ENCODE measurements around the gene NBL1.

Gene NBL1, protein sequence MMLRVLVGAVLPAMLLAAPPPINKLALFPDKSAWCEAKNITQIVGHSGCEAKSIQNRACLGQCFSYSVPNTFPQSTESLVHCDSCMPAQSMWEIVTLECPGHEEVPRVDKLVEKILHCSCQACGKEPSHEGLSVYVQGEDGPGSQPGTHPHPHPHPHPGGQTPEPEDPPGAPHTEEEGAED
- 10.4 to 23.6 (median 17.1) reads per million in 3 experiments for total RNA-seq

- DNase-seq, result peak; percentile 74
Measured at GRCh38 chr1:19643602-19644394, at the start of gene NBL1. Gene NBL1, plus strand, starts transcription at chr1:19644311. Its CDS starts 10,720 bp downstream, at chr1:19655031.

- no peak for DNase-seq
Measured at GRCh38 chr1:19596065-19596713, 47.9 kb upstream of the NBL1 start.

DNA sequence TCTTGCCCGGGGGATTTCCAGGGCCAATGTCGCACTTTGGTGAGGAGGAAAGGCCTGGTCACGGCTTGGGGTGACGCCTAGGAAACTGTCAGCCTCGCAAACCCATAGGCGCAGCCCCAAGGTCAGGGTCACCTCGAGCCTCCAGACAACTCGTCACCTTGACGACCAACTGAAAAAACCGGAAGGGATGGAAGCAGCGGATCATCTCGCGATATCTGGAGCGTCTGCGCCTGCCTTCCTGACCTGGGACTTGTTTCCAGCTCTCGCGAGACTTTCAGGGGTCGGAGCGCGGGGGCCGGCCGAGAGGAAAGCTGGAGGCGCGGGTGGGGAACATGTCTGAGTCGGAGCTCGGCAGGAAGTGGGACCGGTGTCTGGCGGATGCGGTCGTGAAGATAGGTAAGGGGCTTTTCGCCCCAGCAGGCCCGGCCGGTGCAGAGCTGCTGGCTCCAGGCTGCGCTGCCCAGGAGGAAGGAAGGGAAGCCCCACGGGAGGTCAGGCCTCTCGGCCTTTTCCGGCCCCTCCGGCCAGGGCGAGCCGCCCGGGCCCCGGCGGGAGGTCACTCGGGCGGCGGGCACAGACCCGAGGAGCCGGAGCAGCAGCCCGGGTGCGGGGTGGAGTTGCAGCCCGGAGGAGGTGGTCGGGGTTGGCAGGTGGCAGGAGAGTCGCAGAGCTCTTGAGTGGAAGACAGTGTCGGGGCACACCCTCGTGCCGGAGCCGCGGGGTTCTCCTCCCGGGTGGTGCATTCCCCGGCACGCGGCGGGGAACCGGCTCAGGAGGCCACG is 47.2 kb upstream of the NBL1 start:
- DNase-seq, result peak; percentile 98

GRCh38 chr1:19597496-19598309 is 46.4 kb upstream of the NBL1 start:
- DNase-seq, result peak; percentile 80

DNA sequence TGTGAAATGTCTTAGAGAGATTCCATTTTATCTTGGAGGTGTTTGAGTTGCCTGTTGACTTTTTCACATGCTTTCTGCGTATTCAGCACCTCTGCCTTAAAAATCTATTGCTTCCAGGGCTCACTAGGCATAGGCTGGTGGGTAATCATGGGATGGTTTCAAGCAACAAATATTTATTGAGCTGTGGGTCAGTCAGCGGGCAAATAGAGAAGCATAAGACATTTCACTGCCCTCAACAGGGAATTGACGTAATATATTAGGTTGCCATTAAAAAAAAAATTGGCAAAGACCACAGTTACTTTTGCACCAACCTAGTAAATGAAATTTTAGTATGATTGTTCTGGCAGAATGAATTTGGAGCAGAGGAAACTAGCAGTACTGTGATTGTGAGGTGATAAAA is 44.3 kb upstream of the NBL1 start:
- no peak for DNase-seq

- no peak for DNase-seq
Measured at GRCh38 chr1:19602486-19602885, 41.6 kb upstream of the NBL1 start.

GRCh38 chr1:19605967-19606366 is 38.1 kb upstream of the NBL1 start:
- DNase-seq, result no peak

- peak; percentile 82 for DNase-seq
Measured at GRCh38 chr1:19606817-19607642, 37.1 kb upstream of the NBL1 start.

DNA sequence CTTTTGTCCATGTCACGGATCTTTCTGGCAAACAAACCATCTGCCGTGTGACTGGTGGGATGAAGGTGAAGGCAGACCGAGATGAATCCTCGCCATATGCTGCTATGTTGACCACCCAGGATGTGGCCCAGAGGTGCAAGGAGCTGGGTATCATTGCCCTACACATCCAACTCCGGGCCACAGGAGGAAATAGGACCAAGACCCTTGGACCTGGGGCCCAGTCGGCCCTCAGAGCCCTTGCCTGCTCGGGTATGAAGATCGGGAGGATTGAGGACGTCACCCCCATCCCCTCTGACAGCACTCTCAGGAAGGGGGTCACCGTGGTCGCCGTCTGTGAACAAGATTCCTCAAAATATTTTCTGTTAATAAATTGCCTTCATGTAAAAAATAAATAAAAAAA is 35.9 kb upstream of the NBL1 start:
- no peak for DNase-seq

GRCh38 chr1:19610282-19610981 is 33.7 kb upstream of the NBL1 start:
- no peak for DNase-seq

DNA sequence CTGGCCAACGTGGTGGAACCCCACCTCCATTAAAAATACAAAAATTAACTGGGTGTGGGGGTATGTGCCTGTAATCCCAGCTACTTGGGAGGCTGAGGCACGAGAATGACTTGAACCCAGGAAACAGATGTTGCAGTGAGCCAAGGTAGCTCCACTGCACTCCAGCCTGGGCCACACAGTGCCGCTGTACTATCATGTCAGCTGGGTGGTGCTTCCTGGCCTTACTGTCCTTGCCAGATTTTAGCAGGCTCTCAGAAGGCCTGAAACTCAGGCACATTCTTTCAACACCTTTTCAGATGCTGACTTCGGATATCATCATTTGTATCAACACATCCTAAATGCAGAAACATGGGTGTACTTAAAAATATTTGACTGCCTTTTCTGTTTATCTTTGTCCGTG is 31.6 kb upstream of the NBL1 start:
- DNase-seq, result no peak

GRCh38 chr1:19613171-19613703 is 30.9 kb upstream of the NBL1 start:
- DNase-seq, result no peak

DNA sequence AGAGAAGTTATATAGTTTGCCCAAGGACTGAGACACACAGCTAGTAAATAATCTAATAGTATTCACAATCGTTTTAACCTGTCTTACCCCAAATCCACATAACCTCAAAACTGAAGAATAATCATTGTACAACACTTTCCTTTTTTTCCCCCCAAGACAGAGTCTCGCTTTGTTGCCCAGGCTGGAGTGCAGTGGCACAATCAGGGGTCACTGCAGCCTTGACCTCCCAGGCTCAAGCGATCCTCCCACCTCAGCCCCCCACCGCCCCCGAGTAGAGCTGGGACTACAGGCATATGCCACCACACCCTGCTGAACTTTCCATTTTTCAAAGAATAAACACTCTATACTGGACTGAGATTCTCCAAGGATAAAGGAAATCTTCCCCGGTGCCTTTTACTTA is 28.7 kb upstream of the NBL1 start:
- DNase-seq, result no peak

GRCh38 chr1:19616489-19616888 is 27.6 kb upstream of the NBL1 start:
- no peak for DNase-seq

GRCh38 chr1:19617376-19617775 is 26.7 kb upstream of the NBL1 start:
- no peak for DNase-seq

DNA sequence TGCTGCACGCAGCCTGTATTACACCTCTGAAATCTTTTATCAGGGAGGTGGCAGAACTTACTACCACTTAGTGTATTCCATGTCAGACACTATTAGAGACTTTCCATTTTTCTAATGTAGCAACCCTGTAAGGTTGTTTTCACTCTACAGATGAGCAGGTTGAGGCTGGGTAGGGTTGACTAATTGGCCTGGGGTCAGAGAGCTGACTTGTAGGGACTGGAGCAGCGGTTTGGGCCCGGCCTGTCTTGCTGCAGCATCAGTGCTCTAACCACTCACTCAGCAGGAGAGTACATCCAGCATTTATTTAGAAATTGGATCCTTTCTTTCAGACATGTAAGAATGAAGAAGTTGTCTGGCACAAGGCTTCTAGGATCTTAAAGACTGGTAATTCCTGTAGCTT is 25.7 kb upstream of the NBL1 start:
- DNase-seq, result no peak

DNA sequence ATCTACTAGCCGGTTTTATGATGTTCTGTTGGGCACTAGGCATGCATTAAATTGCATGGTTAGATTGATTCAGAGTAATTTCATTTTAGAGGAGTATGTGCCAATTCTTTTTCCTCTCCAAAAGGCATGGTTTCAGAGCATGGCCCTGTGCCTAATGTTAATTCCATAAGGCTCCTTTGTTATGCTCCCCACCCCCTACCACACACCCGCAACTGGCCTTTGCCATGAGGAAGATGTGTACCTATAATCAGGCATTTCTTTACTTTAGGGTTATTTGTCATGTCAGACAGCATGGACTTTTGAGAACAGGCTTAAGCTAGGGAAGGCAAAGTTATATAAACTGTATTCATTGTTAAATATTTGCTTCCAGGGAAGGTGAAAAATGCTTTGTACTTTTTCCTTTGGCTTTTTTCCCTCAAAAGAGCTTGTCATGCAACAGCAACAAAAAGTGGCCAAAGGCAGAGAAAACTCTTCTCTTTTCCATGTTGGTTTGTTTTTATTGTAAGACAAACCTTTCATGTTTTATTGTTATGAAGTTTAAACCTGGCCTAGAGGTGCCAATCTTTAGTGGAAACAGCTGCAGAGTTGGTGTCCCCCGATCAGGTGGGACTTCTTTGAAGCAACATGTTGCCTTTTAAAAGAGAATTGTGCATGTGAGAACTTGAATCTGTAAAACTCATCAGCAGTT is 24.3 kb upstream of the NBL1 start:
- DNase-seq, result no peak

DNA sequence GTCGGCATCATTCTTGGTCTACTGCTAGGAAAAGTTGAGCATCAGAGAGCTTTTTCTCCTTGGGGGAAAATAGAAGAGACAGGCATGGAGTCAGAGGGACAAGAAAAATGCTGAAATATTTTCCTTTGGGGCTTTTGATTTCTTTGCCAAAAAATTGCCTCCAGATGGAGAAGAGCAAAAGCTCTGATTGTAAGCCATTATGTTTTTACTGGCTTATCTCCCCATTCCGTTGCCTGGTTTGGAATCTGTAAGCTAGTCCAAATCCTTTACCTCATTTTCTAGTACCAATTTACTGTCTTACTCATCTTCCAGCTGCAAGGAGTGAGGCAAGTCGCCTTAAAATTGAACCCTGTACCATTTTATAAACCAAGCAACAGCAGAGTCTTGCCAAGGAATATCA is 23.3 kb upstream of the NBL1 start:
- no peak for DNase-seq

DNA sequence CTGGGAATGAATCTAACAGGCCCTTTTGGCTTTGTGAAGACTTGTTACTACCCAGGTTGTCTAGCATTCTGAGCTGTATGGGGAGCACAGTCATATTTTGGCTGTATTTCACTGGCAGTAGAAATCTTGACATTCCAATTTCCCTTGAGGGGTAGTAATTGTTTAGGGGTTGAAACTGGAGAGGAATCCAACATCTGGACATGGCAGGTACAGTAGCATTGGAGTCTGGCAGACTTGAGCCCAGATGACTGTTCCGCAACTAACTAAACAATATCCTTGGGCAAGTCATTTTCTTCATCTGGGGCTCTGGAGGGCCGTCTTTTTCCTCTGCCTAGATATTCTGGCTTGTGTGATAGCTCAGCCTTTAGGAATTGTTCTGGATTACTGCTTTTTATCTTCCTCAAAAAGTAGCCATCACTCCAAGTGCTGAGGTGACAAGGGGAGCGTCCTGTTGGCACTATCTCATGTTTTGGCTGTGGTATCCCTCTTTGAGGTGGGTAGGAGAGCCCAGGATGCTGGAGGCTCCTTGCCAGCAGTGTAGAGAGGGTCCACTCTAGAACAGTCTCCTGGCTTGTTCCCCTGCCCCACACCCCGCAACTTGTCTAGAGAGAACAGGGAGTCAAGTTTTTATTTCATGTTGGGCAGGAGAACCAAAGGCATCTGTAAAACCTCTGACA is 22.7 kb upstream of the NBL1 start:
- DNase-seq, result no peak

Measured in central memory CD4-positive, alpha-beta T cell (primary cell).